Heart left ventricle (tissue), 13 donors: ENCODE results near the gene CLDN16.

ENCODE experiments used
- POLR2A ChIP-seq, 2 donors: fragments of 450-650 bp; IDR thresholded peaks; one replicate each; pipeline ENCODE4 v1.6.1; 2017; ENCODE audit warnings: antibody characterized with exemption in 2 of 2, mild to moderate bottlenecking in 2 of 2, moderate library complexity in 2 of 2
- TF ChIP-seq, protein P1 (sequence below), 12 donors: fragments of 200-600 bp; sonication (generic) in 4 of 12; IDR thresholded peaks; one replicate each; pipeline versions ENCODE4 v1.5.0 to v1.8.0; 2018 to 2022; ENCODE audit warnings: antibody characterized with exemption in 12 of 12, mild to moderate bottlenecking in 5 of 12
- donor health status: ischemic (EF 13 %, LVEDD 7.1; RV severe dilation, severe dysfunction).
- donor health status: DM: no; HTN: yes; CAD: no.
- donor health status: DM: no; HTN: no; CAD: no.
- donor health status: ischemic (EF 25% LVEDD 6.9; RV normal size, moderate dysfunction).
- donor health status: ischemic (EF 25% LVEDD 5.7; RV mildly dilated, moderate dysfunction).
- donor health status: ischemic (EF 35%, LVEDD 5.7; RV mildly dilated, moderate dysfunction).
- donor health status: nonischemic (EF 11% LVEDD 7.7; RV severe dilation, severe dysfunction).
- donor health status: DM: yes; HTN: yes; CAD: no.
- donor health status: PGD.
- donor health status: ischemic (EF 29% LVEDD 5.4; RV normal size, mild dysfunction).
- donor health status: nonischemic (EF 23%, LVEDD 6.1; RV moderate dilation, normal function).

- TF ChIP-seq, protein P1, sequence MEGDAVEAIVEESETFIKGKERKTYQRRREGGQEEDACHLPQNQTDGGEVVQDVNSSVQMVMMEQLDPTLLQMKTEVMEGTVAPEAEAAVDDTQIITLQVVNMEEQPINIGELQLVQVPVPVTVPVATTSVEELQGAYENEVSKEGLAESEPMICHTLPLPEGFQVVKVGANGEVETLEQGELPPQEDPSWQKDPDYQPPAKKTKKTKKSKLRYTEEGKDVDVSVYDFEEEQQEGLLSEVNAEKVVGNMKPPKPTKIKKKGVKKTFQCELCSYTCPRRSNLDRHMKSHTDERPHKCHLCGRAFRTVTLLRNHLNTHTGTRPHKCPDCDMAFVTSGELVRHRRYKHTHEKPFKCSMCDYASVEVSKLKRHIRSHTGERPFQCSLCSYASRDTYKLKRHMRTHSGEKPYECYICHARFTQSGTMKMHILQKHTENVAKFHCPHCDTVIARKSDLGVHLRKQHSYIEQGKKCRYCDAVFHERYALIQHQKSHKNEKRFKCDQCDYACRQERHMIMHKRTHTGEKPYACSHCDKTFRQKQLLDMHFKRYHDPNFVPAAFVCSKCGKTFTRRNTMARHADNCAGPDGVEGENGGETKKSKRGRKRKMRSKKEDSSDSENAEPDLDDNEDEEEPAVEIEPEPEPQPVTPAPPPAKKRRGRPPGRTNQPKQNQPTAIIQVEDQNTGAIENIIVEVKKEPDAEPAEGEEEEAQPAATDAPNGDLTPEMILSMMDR (IDR thresholded peaks at IDR 0.05) = no peak
- no peak for TF ChIP-seq POLR2A (IDR thresholded peaks at IDR 0.05)
Measured at GRCh38 chr3:190435618-190436017, 47.7 kb downstream of the CLDN16 start.
